Small intestine (tissue), 16 donors: ENCODE measurements around the gene ZNF273. TPM values are rescaled to one million over a fixed set of nuclear protein-coding genes. Genes with fewer than 3 reads are reported as not detected.
"Not testable (repeated sequence)": the region's sequence is repeated elsewhere in the genome, so short reads cannot be mapped to it uniquely, and the experiment has no call there.

Source experiments
- DNase-seq, 2 donors: peaks; one replicate each; pipeline versions ENCODE4 v3.0.0 to v3.0.0-alpha.2; 2013
- FAIRE-seq: peaks from 2 replicates; lab custom pipeline; 2012; peaks lifted over from hg19 to GRCh38; lab: Jason Lieb, UNC
- H3K27ac ChIP-seq, 3 donors: one replicate each; pipeline ENCODE4 v1.5.1; 2013; ENCODE audit warnings: low read length in 2 of 3, mild to moderate bottlenecking in 2 of 3, control low read depth in 1 of 3, inconsistent platforms in 1 of 3, low read depth in 1 of 3, moderate library complexity in 1 of 3
- H3K27me3 ChIP-seq, 3 donors: one replicate each; pipeline ENCODE4 v1.6.1; 2013; ENCODE audit warnings: low read length in 3 of 3, inconsistent platforms in 1 of 3; ENCODE audit not compliant: control insufficient read depth in 3 of 3, insufficient read depth in 3 of 3
- H3K36me3 ChIP-seq, 3 donors: one replicate each; pipeline ENCODE4 v1.6.1; 2013; ENCODE audit warnings: low read length in 3 of 3, inconsistent platforms in 1 of 3, low read depth in 1 of 3, mild to moderate bottlenecking in 1 of 3, moderate library complexity in 1 of 3; ENCODE audit not compliant: control insufficient read depth in 3 of 3, insufficient read depth in 2 of 3
- H3K4me1 ChIP-seq, 3 donors: one replicate each; pipeline ENCODE4 v1.6.1; 2013; ENCODE audit warnings: low read length in 2 of 3, inconsistent platforms in 1 of 3, low read depth in 1 of 3, mild to moderate bottlenecking in 1 of 3, moderate library complexity in 1 of 3; ENCODE audit not compliant: control insufficient read depth in 3 of 3, insufficient read depth in 2 of 3
- H3K4me3 ChIP-seq, 3 donors: one replicate each; pipeline ENCODE4 v1.5.1; 2013; ENCODE audit warnings: low read length in 3 of 3, control low read depth in 1 of 3, inconsistent platforms in 1 of 3, low read depth in 1 of 3, mild to moderate bottlenecking in 1 of 3, moderate library complexity in 1 of 3
- H3K9me3 ChIP-seq, 2 donors: one replicate each; pipeline ENCODE4 v1.6.1; 2013; ENCODE audit warnings: low read depth in 1 of 2, low read length in 1 of 2; ENCODE audit not compliant: control insufficient read depth in 2 of 2, insufficient read depth in 1 of 2
- WGBS, 3 donors: extraction: QIAGEN DNeasy Blood & Tissue Kit; methylation state at CpG; one replicate each; pipeline ENCODE4 v1.1.7; 2013; 5-methylcytosine and 5-hydroxymethylcytosine counted together
- long read RNA-seq, 10 donors: transcript quantifications; one replicate each; lab custom pipeline, GENCODE V29; 2026
- polyA plus RNA-seq, 4 donors: library from polyadenylated mRNA; stranded (reverse) in 3 of 4; unstranded in 1 of 4; fragments of 200-250 nt in 3 of 4; fragments of 120-200 nt in 1 of 4; gene quantifications; one replicate each; pipeline versions ENCODE4 v1.2.1 to v1.2.3, GENCODE V29; 2013
- donor health status: healthy with polysubstance abuse.
- donor health status: control.
- donor health status: control.
- donor health status: Bipolar disorder and iron deficiency.
- donor health status: healthy.

ZNF273 gene
- 1 to 10 TPM in 2 of 4 donors, under 1 TPM in 2; 0.27 to 6.3 (median 2.1) TPM for polyA plus RNA-seq
- long read RNA-seq, donor 1, partial matches to known transcripts, result 0 of 4 reads
- long read RNA-seq, donor 1, other reads (novel, unspliced or antisense), result 0 of 4 reads
- long read RNA-seq, donor 2, result 0 reads
- long read RNA-seq, donor 3, partial matches to known transcripts, result 0 of 20 reads
- long read RNA-seq, donor 3, other reads (novel, unspliced or antisense), result 19 of 20 reads
- long read RNA-seq, donor 4, result 0 reads
- long read RNA-seq, donor 5, result 0 reads
- long read RNA-seq, donor 6, result 0 reads
- long read RNA-seq, donor 7, partial matches to known transcripts, result 5 of 7 reads
- long read RNA-seq, donor 7, other reads (novel, unspliced or antisense), result 0 of 7 reads
- long read RNA-seq, donor 8, result 0 reads
- long read RNA-seq, donor 9, result 0 reads
- long read RNA-seq, donor 10, partial matches to known transcripts, result 20 of 22 reads
- long read RNA-seq, donor 10, other reads (novel, unspliced or antisense), result 0 of 22 reads

- H3K4me1 ChIP-seq, result no peaks in the 10 kb centered on the region
- H3K27ac ChIP-seq, result peak within 1 kb of the TSS in 2 of 3 donors; percentile 6 to 74
- DNase-seq (peak; percentile 91 to 94), FAIRE-seq (no peak)
- no peaks in the 10 kb centered on the region for H3K9me3 ChIP-seq
- H3K36me3 ChIP-seq, result no peaks in the 10 kb centered on the region
- H3K4me3 ChIP-seq, result peak within 1 kb of the TSS; percentile 68 to 88 (median 76)
- 0 to 2% (median 1%) methylated on average over 32 to 34 of the region's 34 CpGs for WGBS, 3 donors
- no peaks in the 10 kb centered on the region for H3K27me3 ChIP-seq
Observed at GRCh38 chr7:64902806-64903721, at the start of gene ZNF273. Gene ZNF273, plus strand, starts transcription at chr7:64903273. Its CDS starts 45 bp downstream, at chr7:64903318.

DNA sequence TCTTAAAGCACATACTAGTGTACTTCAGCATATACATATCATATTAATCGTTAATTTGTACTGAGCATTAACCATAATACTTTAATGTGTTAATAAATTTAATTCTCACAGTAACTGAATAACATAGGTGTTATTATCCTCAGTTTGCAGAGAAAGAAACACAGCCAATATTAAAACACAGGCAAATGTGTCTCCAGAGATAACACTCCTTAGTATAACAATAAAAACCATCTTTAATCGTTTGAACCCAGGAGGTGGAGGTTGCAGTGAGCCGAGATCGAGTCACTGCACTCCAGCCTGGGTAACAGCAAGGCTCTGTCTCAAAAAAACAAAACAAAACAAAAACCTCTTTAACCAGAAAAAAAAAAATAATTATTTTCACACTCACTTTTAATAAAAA is 49.4 kb upstream of the ZNF273 start:
- Histone ChIP-seq H3K4me3 (no peak overlapping the region), H3K4me1 (no peaks in the 10 kb centered on the region), H3K27ac (no peak overlapping the region), H3K9me3 (peaks cover 0 to 4% of the 10 kb centered on the region in 2 donors), H3K27me3 (no peaks in the 10 kb centered on the region), H3K36me3 (no peaks in the 10 kb centered on the region)
- 78 to 97% (median 81%) methylated on average over 4 of the region's 4 CpGs for WGBS, 3 donors
- DNase-seq, result no peak
- FAIRE-seq, result no peak

GRCh38 chr7:64854969-64855368 is 48.1 kb upstream of the ZNF273 start:
- FAIRE-seq (no peak), DNase-seq (no peak)
- Histone ChIP-seq H3K4me3 (no peak overlapping the region), H3K27me3 (no peaks in the 10 kb centered on the region), H3K27ac (no peak overlapping the region), H3K4me1 (no peaks in the 10 kb centered on the region), H3K36me3 (no peaks in the 10 kb centered on the region), H3K9me3 (peaks cover 0 to 4% of the 10 kb centered on the region in 2 donors)
- WGBS, 3 donors, result 78 to 81% (median 80%) methylated on average over 1 of the region's 1 CpG

- H3K9me3 ChIP-seq, result peaks cover 0 to 10% of the 10 kb centered on the region in 2 donors
- DNase-seq, result no peak
- no peaks in the 10 kb centered on the region for H3K36me3 ChIP-seq
- no peak overlapping the region for H3K4me3 ChIP-seq
- H3K27me3 ChIP-seq, result no peaks in the 10 kb centered on the region
- 86 to 90% (median 86%) methylated on average over 9 of the region's 9 CpGs for WGBS, 3 donors
- no peak for FAIRE-seq
- H3K27ac ChIP-seq, result no peak overlapping the region
- no peaks in the 10 kb centered on the region for H3K4me1 ChIP-seq
Observed at GRCh38 chr7:64863021-64863420, 40.1 kb upstream of the ZNF273 start.

DNA sequence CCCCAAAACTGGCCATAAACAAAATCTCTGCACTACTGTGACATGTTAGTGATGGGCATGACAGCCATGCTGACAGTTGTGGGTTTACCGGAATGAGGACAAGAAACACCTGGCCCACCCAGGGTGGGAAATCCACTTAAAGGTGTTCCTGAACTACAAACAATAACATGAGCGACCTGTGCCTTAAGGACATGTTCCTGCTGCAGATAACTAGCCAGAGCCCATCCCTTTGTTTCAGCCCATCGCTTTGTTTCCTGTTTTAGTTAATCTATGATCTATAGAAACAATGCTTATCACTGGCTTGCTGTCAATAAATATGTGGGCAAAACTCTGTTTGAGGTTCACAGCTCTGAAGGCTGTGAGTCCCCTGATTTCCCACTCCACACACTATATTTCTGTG is 39.5 kb upstream of the ZNF273 start:
- H3K27ac ChIP-seq, H3K27me3 ChIP-seq, FAIRE-seq, H3K4me3 ChIP-seq, H3K4me1 ChIP-seq, DNase-seq, H3K36me3 ChIP-seq: not testable (repeated sequence)
- 89 to 93% (median 90%) methylated on average over 3 of the region's 3 CpGs for WGBS, 3 donors
- H3K9me3 ChIP-seq, result peaks cover 0 to 10% of the 10 kb centered on the region in 2 donors

DNA sequence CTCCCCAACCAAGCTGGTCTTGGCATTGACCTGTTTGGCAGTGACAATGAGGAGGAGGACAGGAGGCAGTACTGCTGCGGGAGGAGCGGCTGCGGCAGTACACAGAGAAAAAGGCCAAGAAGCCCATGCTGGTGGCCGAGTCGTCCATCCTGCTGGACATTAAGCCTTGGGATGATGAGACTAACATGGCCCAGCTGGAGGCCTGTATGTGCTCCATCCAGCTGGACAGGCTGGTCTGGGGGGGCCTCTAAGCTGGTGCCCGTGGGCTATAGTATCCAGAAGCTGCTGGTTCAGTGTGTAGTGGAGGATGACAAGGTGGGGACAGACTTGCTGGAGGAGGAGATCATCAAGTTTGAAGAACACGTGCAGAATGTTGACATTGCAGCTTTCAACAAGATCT is 39.1 kb upstream of the ZNF273 start:
- 83 to 90% (median 88%) methylated on average over 7 of the region's 7 CpGs for WGBS, 3 donors
- Histone ChIP-seq H3K4me3 (no peak overlapping the region), H3K9me3 (peaks cover 0 to 10% of the 10 kb centered on the region in 2 donors), H3K27me3 (no peaks in the 10 kb centered on the region), H3K36me3 (no peaks in the 10 kb centered on the region), H3K4me1 (no peaks in the 10 kb centered on the region), H3K27ac (no peak overlapping the region)
- no peak for FAIRE-seq
- no peak for DNase-seq

DNA sequence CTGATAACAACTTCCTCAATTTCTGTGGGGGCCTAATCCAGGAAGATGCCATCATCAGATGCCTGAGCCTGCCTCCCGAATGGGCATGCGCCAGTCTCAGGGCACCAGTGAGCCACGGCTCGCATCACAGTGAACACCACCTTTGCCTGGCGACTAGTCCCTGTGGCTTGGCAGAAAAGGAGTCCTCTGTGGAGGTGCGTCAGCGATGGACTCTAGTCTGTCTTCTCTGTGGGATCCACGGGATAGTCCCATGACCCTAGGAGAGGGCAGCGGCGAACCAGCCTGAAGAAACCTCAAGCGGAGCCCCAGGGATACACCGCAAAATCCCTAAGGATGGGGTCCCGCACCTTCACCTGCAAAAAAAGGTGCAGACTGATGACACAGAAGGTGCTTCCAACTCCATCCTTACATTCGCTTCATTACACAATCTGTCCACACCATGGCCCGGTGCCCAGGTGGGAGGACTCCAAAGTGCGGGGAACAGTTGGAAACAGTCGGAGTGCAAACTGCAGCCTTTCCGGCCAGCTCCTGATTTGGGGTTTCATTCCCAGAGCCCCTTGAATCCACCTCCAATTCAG is 35.1 kb upstream of the ZNF273 start:
- Histone ChIP-seq H3K27ac (no peak overlapping the region), H3K9me3 (peaks cover 0 to 25% of the 10 kb centered on the region in 2 donors), H3K4me3 (no peak overlapping the region), H3K27me3 (no peaks in the 10 kb centered on the region), H3K4me1 (no peaks in the 10 kb centered on the region), H3K36me3 (no peaks in the 10 kb centered on the region)
- 89 to 94% (median 90%) methylated on average over 18 of the region's 18 CpGs for WGBS, 3 donors
- FAIRE-seq (no peak), DNase-seq (no peak)

GRCh38 chr7:64868499-64868898 is 34.6 kb upstream of the ZNF273 start:
- 90 to 97% (median 92%) methylated on average over 10 to 11 of the region's 11 CpGs for WGBS, 3 donors
- Histone ChIP-seq H3K36me3 (no peaks in the 10 kb centered on the region), H3K4me3 (no peak overlapping the region), H3K27ac (no peak overlapping the region), H3K4me1 (no peaks in the 10 kb centered on the region), H3K9me3 (peaks cover 0 to 23% of the 10 kb centered on the region in 2 donors), H3K27me3 (no peaks in the 10 kb centered on the region)
- DNase-seq (no peak), FAIRE-seq (no peak)
